Breast epithelium (tissue), 3 donors: ENCODE results near the gene BCL2L13.

ENCODE experiments used
- POLR2AphosphoS5 ChIP-seq, 3 donors: sonication (generic); formaldehyde crosslinking; IDR thresholded peaks; one replicate each; pipeline ENCODE4 v1.6.1; 2017; ENCODE audit warnings: antibody characterized with exemption in 3 of 3
- TF ChIP-seq, protein P1 (sequence below), 3 donors: fragments of 450-650 bp; IDR thresholded peaks; one replicate each; pipeline ENCODE4 v1.5.1; 2016 to 2017; ENCODE audit warnings: antibody characterized with exemption in 3 of 3, mild to moderate bottlenecking in 3 of 3, moderate library complexity in 3 of 3

DNA sequence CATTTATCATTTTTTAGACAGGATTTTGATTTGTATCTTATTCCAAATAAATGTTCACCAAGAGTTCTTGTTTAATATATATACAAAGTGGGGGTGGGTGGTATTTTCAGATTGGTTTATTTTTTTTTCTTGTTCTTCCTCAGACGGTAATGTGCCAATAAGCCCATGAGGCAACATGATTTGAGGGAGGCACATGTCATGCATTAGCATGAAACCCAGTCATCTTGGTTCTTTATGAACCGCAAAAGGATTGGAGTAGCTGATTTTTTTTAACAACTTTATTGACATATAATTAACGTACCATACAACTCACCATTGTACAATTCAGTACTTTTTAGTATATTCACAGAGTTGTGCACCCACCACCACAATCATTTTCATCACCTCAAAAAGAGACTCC, 2.7 kb downstream of the BCL2L13 start:
- TF ChIP-seq, protein P1, sequence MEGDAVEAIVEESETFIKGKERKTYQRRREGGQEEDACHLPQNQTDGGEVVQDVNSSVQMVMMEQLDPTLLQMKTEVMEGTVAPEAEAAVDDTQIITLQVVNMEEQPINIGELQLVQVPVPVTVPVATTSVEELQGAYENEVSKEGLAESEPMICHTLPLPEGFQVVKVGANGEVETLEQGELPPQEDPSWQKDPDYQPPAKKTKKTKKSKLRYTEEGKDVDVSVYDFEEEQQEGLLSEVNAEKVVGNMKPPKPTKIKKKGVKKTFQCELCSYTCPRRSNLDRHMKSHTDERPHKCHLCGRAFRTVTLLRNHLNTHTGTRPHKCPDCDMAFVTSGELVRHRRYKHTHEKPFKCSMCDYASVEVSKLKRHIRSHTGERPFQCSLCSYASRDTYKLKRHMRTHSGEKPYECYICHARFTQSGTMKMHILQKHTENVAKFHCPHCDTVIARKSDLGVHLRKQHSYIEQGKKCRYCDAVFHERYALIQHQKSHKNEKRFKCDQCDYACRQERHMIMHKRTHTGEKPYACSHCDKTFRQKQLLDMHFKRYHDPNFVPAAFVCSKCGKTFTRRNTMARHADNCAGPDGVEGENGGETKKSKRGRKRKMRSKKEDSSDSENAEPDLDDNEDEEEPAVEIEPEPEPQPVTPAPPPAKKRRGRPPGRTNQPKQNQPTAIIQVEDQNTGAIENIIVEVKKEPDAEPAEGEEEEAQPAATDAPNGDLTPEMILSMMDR (IDR thresholded peaks at IDR 0.05), result no peak
- no peak for TF ChIP-seq POLR2AphosphoS5 (IDR thresholded peaks at IDR 0.05)
